Natural killer cell (primary cell): ENCODE results near the gene KSR1. TPM values are rescaled to one million over a fixed set of nuclear protein-coding genes. Genes with fewer than 3 reads are reported as not detected.

Experiments
- ATAC-seq, 3 donors: fragments of 150-1000 bp in 2 of 3; fragments of 200-7000 bp in 1 of 3; cut with Tn5 transposase; 1 replicate in 1 of 3; 2 replicates in 2 of 3; pipeline ENCODE4 v1.10.0; 2021; ENCODE audit warnings: mild to moderate bottlenecking in 2 of 3, moderate library complexity in 2 of 3
- DNase-seq, 2 donors: peaks; one replicate each; pipeline versions ENCODE4 v3.0.0 to v3.0.0-alpha.2; 2013 to 2021; ENCODE audit warnings: mixed read lengths in 1 of 2
- H3K27ac ChIP-seq: one replicate; pipeline ENCODE4 v1.5.1; 2013; ENCODE audit warnings: mild to moderate bottlenecking, low read length
- H3K27me3 ChIP-seq: one replicate; pipeline ENCODE4 v1.6.1; 2013; ENCODE audit warnings: low read length; ENCODE audit not compliant: control insufficient read depth, insufficient read depth
- H3K36me3 ChIP-seq: one replicate; pipeline ENCODE4 v1.6.1; 2013; ENCODE audit warnings: low read length; ENCODE audit not compliant: control insufficient read depth, insufficient read depth
- H3K4me1 ChIP-seq: one replicate; pipeline ENCODE4 v1.6.1; 2013; ENCODE audit warnings: low read length; ENCODE audit not compliant: control insufficient read depth, insufficient read depth
- H3K4me3 ChIP-seq: one replicate; pipeline ENCODE4 v1.5.1; 2013; ENCODE audit warnings: low read length
- H3K9me3 ChIP-seq: one replicate; pipeline ENCODE4 v1.6.1; 2013; ENCODE audit warnings: low read length; ENCODE audit not compliant: control insufficient read depth, insufficient read depth
- H3K27ac Mint-ChIP-seq, 2 donors: one replicate each; pipeline ENCODE4 v1.8.0; 2022; ENCODE audit warnings: mild to moderate bottlenecking in 2 of 2, mixed read lengths in 2 of 2, moderate library complexity in 1 of 2
- H3K27me3 Mint-ChIP-seq, 2 donors: one replicate each; pipeline ENCODE4 v1.8.0; 2022; ENCODE audit warnings: low read depth in 2 of 2, mixed read lengths in 2 of 2
- H3K36me3 Mint-ChIP-seq: one replicate; pipeline ENCODE4 v1.8.0; 2022; ENCODE audit warnings: mixed read lengths
- H3K4me1 Mint-ChIP-seq, 2 donors: one replicate each; pipeline ENCODE4 v1.8.0; 2022; ENCODE audit warnings: mixed read lengths in 2 of 2
- H3K4me3 Mint-ChIP-seq: one replicate; pipeline ENCODE4 v1.8.0; 2022; ENCODE audit warnings: mild to moderate bottlenecking, moderate library complexity, mixed read lengths
- H3K9me3 Mint-ChIP-seq, 2 donors: one replicate each; pipeline ENCODE4 v1.8.0; 2022; ENCODE audit warnings: mixed read lengths in 2 of 2
- CTCF ChIP-seq: fragments of 200-600 bp; IDR thresholded peaks from one replicate; pipeline ENCODE4 v1.8.0; 2022; ENCODE audit warnings: antibody characterized with exemption
- WGBS: methylation state at CpG from one replicate; pipeline ENCODE4 v1.1.7; 2013; ENCODE audit warnings: missing lambda C conversion rate; ENCODE audit not compliant: insufficient coverage; 5-methylcytosine and 5-hydroxymethylcytosine counted together
- intact Hi-C: fragments of 100-400 bp; cut with micrococcal nuclease; formaldehyde crosslinking; loops from one replicate; pipeline ENCODE4 v1.14.2; 2022
- total RNA-seq, 4 donors: library from RNA; stranded (reverse); fragments of 120-200 nt in 1 of 4; gene quantifications; one replicate each; pipeline versions ENCODE4 v1.2.3 to v1.2.4, GENCODE V29; 2013 to 2022

Gene KSR1
- total RNA-seq, 3 donors from 2014 or later (not counting 1 experiment from before 2014, with no cell fraction given), result 46.4 to 63.1 (median 59.2) TPM

- Mint-ChIP-seq H3K9me3 (no peaks in the 10 kb centered on the region), H3K4me1 (peaks cover 7 to 8% of the 10 kb centered on the region in 2 donors), H3K36me3 (peaks cover under 1% of the 10 kb centered on the region), H3K27ac (peak overlapping the region in 1 of 2 donors; percentile 22), H3K4me3 (no peak overlapping the region), H3K27me3 (no peaks in the 10 kb centered on the region)
- TF ChIP-seq CTCF, result no peak
- Histone ChIP-seq H3K9me3 (no peaks in the 10 kb centered on the region), H3K27me3 (no peaks in the 10 kb centered on the region), H3K36me3 (no peaks in the 10 kb centered on the region), H3K27ac (no peak overlapping the region), H3K4me1 (no peaks in the 10 kb centered on the region), H3K4me3 (no peak overlapping the region)
- intact Hi-C loops, result no loop called here
- WGBS, result 96% methylated on average over 6 of the region's 7 CpGs
- ATAC-seq, result no peak
- no peak for DNase-seq
Measured at GRCh38 chr17:27553019-27553511, 96.8 kb downstream of the KSR1 start.

GRCh38 chr17:27554152-27554551, 97.9 kb downstream of the KSR1 start:
- no peaks in the 10 kb centered on the region for H3K9me3 Mint-ChIP-seq
- intact Hi-C loops, result no loop called here

GRCh38 chr17:27554911-27555310, 98.7 kb downstream of the KSR1 start:
- 92% methylated on average over 6 of the region's 6 CpGs for WGBS
- ATAC-seq, result no peak
- Histone ChIP-seq H3K9me3 (no peaks in the 10 kb centered on the region), H3K27ac (no peak overlapping the region), H3K4me1 (no peaks in the 10 kb centered on the region), H3K36me3 (peaks cover 5% of the 10 kb centered on the region), H3K27me3 (no peaks in the 10 kb centered on the region), H3K4me3 (no peak overlapping the region)
- H3K27ac Mint-ChIP-seq, result peak overlapping the region in 1 of 2 donors; percentile 26
- no peak overlapping the region for H3K4me3 Mint-ChIP-seq
- peaks cover 12% of the 10 kb centered on the region for H3K36me3 Mint-ChIP-seq
- no peaks in the 10 kb centered on the region for H3K27me3 Mint-ChIP-seq
- no peak for DNase-seq
- peaks cover 12 to 17% of the 10 kb centered on the region in 2 donors for H3K4me1 Mint-ChIP-seq
- intact Hi-C loops, result no loop called here
- no peaks in the 10 kb centered on the region for H3K9me3 Mint-ChIP-seq
- no peak for TF ChIP-seq CTCF

More at GRCh38 chr17:27554152-27554551, 97.9 kb downstream of the KSR1 start:
- Mint-ChIP-seq H3K36me3 (peaks cover 11% of the 10 kb centered on the region), H3K4me1 (peaks cover 7 to 11% of the 10 kb centered on the region in 2 donors), H3K4me3 (no peak overlapping the region), H3K27me3 (no peaks in the 10 kb centered on the region), H3K27ac (peak overlapping the region in 1 of 2 donors; percentile 8)
- no peak for DNase-seq
- no peaks in the 10 kb centered on the region for H3K27me3 ChIP-seq
- H3K4me1 ChIP-seq, result no peaks in the 10 kb centered on the region
- no peaks in the 10 kb centered on the region for H3K9me3 ChIP-seq
- no peaks in the 10 kb centered on the region for H3K36me3 ChIP-seq
- no peak overlapping the region for H3K27ac ChIP-seq
- no peak overlapping the region for H3K4me3 ChIP-seq
- no peak for TF ChIP-seq CTCF
- 93% methylated on average over 11 of the region's 11 CpGs for WGBS
- no peak for ATAC-seq

- H3K4me3 ChIP-seq, result no peak overlapping the region
Measured at GRCh38 chr17:27555339-27555738, 99.1 kb downstream of the KSR1 start.

More at GRCh38 chr17:27555339-27555738, 99.1 kb downstream of the KSR1 start:
- H3K27ac ChIP-seq, result no peak overlapping the region
- Mint-ChIP-seq H3K36me3 (peaks cover 12% of the 10 kb centered on the region), H3K4me3 (no peak overlapping the region), H3K4me1 (peaks cover 12 to 17% of the 10 kb centered on the region in 2 donors), H3K27me3 (no peaks in the 10 kb centered on the region), H3K9me3 (no peaks in the 10 kb centered on the region), H3K27ac (peak overlapping the region in 1 of 2 donors; percentile 26)
- intact Hi-C loops, result no loop called here
- H3K4me1 ChIP-seq, result no peaks in the 10 kb centered on the region
- no peaks in the 10 kb centered on the region for H3K27me3 ChIP-seq
- TF ChIP-seq CTCF, result no peak
- WGBS, result no CpG with 5 or more reads among the region's 5 CpGs
- peaks cover 5% of the 10 kb centered on the region for H3K36me3 ChIP-seq
- peak in 1 of 3 donors; percentile 47 for ATAC-seq
- no peak for DNase-seq
- no peaks in the 10 kb centered on the region for H3K9me3 ChIP-seq
